Fibroblast of lung (primary cell): ENCODE results near the gene CDK7.
"Not testable (repeated sequence)": the region's sequence is repeated elsewhere in the genome, so short reads cannot be mapped to it uniquely, and the experiment has no call there.

Experiments
- EZH2 ChIP-seq: IDR thresholded peaks from 2 replicates; pipeline ENCODE4 v1.5.1; 2012; ENCODE audit warnings: low read length, control low read depth, mild to moderate bottlenecking; ENCODE audit errors: missing control alignments
- TF ChIP-seq, protein P1 (sequence below), 2 donors: IDR thresholded peaks in 1 of 2; conservative IDR thresholded peaks in 1 of 2; 1 replicate in 1 of 2; 2 replicates in 1 of 2; pipeline ENCODE4 v1.5.1; 2011 to 2012; ENCODE audit warnings: low read length in 2 of 2, control low read depth in 1 of 2, inconsistent platforms in 1 of 2, low read depth in 1 of 2, mild to moderate bottlenecking in 1 of 2

DNA sequence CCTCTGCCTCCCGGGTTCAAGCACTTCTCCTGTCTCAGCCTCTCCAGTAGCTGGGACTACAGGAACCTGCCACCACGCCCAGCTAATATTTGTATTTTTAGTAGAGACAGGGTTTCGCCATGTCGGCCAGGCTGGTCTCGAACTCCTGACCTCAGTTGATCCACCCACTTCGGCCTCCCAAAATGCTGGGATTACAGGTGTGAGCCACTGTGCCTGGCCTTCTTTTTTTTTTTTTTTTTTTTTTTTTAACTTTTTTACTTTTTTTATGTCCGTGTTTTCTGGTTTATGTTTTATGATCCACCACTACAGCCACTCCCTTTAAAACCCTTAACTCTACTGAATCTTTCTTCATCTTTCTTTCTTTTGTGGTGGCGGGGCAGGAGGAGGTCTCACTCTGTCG is 2.0 kb downstream of the CDK7 start:
- TF ChIP-seq, protein P1, sequence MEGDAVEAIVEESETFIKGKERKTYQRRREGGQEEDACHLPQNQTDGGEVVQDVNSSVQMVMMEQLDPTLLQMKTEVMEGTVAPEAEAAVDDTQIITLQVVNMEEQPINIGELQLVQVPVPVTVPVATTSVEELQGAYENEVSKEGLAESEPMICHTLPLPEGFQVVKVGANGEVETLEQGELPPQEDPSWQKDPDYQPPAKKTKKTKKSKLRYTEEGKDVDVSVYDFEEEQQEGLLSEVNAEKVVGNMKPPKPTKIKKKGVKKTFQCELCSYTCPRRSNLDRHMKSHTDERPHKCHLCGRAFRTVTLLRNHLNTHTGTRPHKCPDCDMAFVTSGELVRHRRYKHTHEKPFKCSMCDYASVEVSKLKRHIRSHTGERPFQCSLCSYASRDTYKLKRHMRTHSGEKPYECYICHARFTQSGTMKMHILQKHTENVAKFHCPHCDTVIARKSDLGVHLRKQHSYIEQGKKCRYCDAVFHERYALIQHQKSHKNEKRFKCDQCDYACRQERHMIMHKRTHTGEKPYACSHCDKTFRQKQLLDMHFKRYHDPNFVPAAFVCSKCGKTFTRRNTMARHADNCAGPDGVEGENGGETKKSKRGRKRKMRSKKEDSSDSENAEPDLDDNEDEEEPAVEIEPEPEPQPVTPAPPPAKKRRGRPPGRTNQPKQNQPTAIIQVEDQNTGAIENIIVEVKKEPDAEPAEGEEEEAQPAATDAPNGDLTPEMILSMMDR (conservative IDR thresholded peaks at IDR 0.05 in 1 of 2, IDR thresholded peaks at IDR 0.05 in 1 of 2; ENCODE audit: low read depth in 1 of 2, low read length in 2 of 2) = not testable (repeated sequence)
- not testable (repeated sequence) for TF ChIP-seq EZH2
